Body of pancreas (tissue), 4 donors: ENCODE measurements around the gene NMT1. TPM values are rescaled to one million over a fixed set of nuclear protein-coding genes. Genes with fewer than 3 reads are reported as not detected.

Experiments
- ATAC-seq: fragments of 150-250 bp; one replicate; pipeline ENCODE4 v1.9.1; 2016
- DNase-seq, 4 donors: peaks; one replicate each; pipeline ENCODE4 v3.0.0-alpha.2; 2019
- H3K27ac ChIP-seq, 4 donors: fragments of 200-600 bp; sonication (generic); 1 replicate in 3 of 4; 2 replicates in 1 of 4; pipeline versions ENCODE4 v1.5.1 to v1.6.1; 2016 to 2019; ENCODE audit warnings: mild to moderate bottlenecking in 1 of 4, mixed read lengths in 1 of 4, moderate library complexity in 1 of 4
- H3K27me3 ChIP-seq, 2 donors: fragments of 200-600 bp; sonication (generic); one replicate each; pipeline ENCODE4 v1.6.0; 2016; ENCODE audit warnings: mild to moderate bottlenecking in 1 of 2
- H3K36me3 ChIP-seq, 2 donors: fragments of 200-600 bp; sonication (generic); replicated peaks in 1 of 2; 2 replicates each; pipeline ENCODE4 v1.5.1; 2016; ENCODE audit warnings: low read depth in 2 of 2; ENCODE audit not compliant: insufficient read depth in 1 of 2
- H3K4me1 ChIP-seq: fragments of 200-600 bp; sonication (generic); one replicate; pipeline ENCODE4 v1.6.0; 2016
- H3K4me3 ChIP-seq, 2 donors: fragments of 200-600 bp; sonication (generic); 1 replicate in 1 of 2; 2 replicates in 1 of 2; pipeline ENCODE4 v1.5.1; 2016 to 2019
- H3K9me3 ChIP-seq, 3 donors: fragments of 200-600 bp; sonication (generic); 1 replicate in 2 of 3; 2 replicates in 1 of 3; pipeline ENCODE4 v1.5.1; 2016
- CTCF ChIP-seq, 7 experiments: fragments of 450-650 bp in 4 of 7; fragments of 200-600 bp in 3 of 7; sonication (generic) in 3 of 7; IDR thresholded peaks; one replicate each; pipeline ENCODE4 v1.5.1; 2016 to 2019; ENCODE audit warnings: antibody characterized with exemption in 7 of 7
- POLR2A ChIP-seq, 3 donors: fragments of 450-650 bp; IDR thresholded peaks; one replicate each; pipeline ENCODE4 v1.6.1; 2016; ENCODE audit warnings: antibody characterized with exemption in 3 of 3, mild to moderate bottlenecking in 2 of 3
- WGBS, 2 donors: methylation state at CpG; one replicate each; pipeline ENCODE4 v1.1.5; 2017; 5-methylcytosine and 5-hydroxymethylcytosine counted together
- intact Hi-C: fragments of 100-400 bp; cut with DNase I; formaldehyde crosslinking; loops from one replicate; pipeline ENCODE4 v1.15.1; 2023
- total RNA-seq, 2 donors: library from RNA; depleted of rRNA; stranded (reverse); fragments of >200 nt; gene quantifications; one replicate each; pipeline ENCODE4 v1.1.0, GENCODE V29; 2016

Gene NMT1
- total RNA-seq, 2 donors from 2014 or later = 26.5 to 33.9 TPM

- TF ChIP-seq CTCF (IDR thresholded peaks at IDR 0.05) (no peak), POLR2A (IDR thresholded peaks at IDR 0.05) (no peak)
- WGBS, 2 donors = 84 to 89% methylated on average over 2 of the region's 2 CpGs
- Histone ChIP-seq H3K36me3 (no peaks in the 10 kb centered on the region), H3K27ac (peak overlapping the region in 1 of 4 donors; percentile 3), H3K4me1 (peaks cover 24% of the 10 kb centered on the region), H3K27me3 (no peaks in the 10 kb centered on the region), H3K9me3 (no peaks in the 10 kb centered on the region), H3K4me3 (no peak overlapping the region)
- DNase-seq (no peak), ATAC-seq (no peak)
- intact Hi-C loops = no loop called here
Measured at GRCh38 chr17:45067637-45068036, 6.5 kb downstream of the NMT1 start.

GRCh38 chr17:45070001-45070400, 8.9 kb downstream of the NMT1 start:
- no peak for TF ChIP-seq POLR2A (IDR thresholded peaks at IDR 0.05)
- TF ChIP-seq CTCF (IDR thresholded peaks at IDR 0.05) = no peak
- no peaks in the 10 kb centered on the region for H3K36me3 ChIP-seq
- WGBS, 2 donors = 81 to 88% methylated on average over 8 of the region's 8 CpGs

GRCh38 chr17:45070809-45071208, 9.7 kb downstream of the NMT1 start:
- no peaks in the 10 kb centered on the region for H3K36me3 ChIP-seq
- WGBS, 2 donors = 93 to 94% methylated on average over 2 of the region's 2 CpGs

More at GRCh38 chr17:45070001-45070400, 8.9 kb downstream of the NMT1 start:
- DNase-seq = no peak
- Histone ChIP-seq H3K4me3 (no peak overlapping the region), H3K9me3 (no peaks in the 10 kb centered on the region), H3K27ac (no peak overlapping the region), H3K4me1 (peaks cover 8% of the 10 kb centered on the region), H3K27me3 (no peaks in the 10 kb centered on the region)
- intact Hi-C loops = no loop called here
- ATAC-seq = no peak

GRCh38 chr17:45073414-45074070, 12.4 kb downstream of the NMT1 start:
- WGBS, 2 donors = 52 to 82% methylated on average over 5 of the region's 5 CpGs
- peaks cover 6% of the 10 kb centered on the region for H3K4me1 ChIP-seq
- TF ChIP-seq POLR2A (IDR thresholded peaks at IDR 0.05) (no peak), CTCF (IDR thresholded peaks at IDR 0.05) (no peak)
- no peaks in the 10 kb centered on the region for H3K27me3 ChIP-seq
- no peak for DNase-seq
- H3K36me3 ChIP-seq = no peaks in the 10 kb centered on the region
- H3K9me3 ChIP-seq = no peaks in the 10 kb centered on the region
- H3K27ac ChIP-seq = no peak overlapping the region
- intact Hi-C loops = no loop called here
- no peak overlapping the region for H3K4me3 ChIP-seq
- ATAC-seq = peak; percentile 45

More at GRCh38 chr17:45070809-45071208, 9.7 kb downstream of the NMT1 start:
- DNase-seq (no peak), ATAC-seq (no peak)
- no peak overlapping the region for H3K4me3 ChIP-seq
- no peaks in the 10 kb centered on the region for H3K9me3 ChIP-seq
- no peak overlapping the region for H3K27ac ChIP-seq
- peaks cover 6% of the 10 kb centered on the region for H3K4me1 ChIP-seq
- TF ChIP-seq POLR2A (IDR thresholded peaks at IDR 0.05) (no peak), CTCF (IDR thresholded peaks at IDR 0.05) (no peak)
- intact Hi-C loops = no loop called here
- no peaks in the 10 kb centered on the region for H3K27me3 ChIP-seq

- ATAC-seq = no peak
- Histone ChIP-seq H3K9me3 (no peaks in the 10 kb centered on the region), H3K4me3 (no peak overlapping the region), H3K27ac (peak overlapping the region in 1 of 4 donors; percentile 30), H3K4me1 (peaks cover 6% of the 10 kb centered on the region), H3K36me3 (peaks cover 7 to 11% of the 10 kb centered on the region in 2 donors), H3K27me3 (no peaks in the 10 kb centered on the region)
- intact Hi-C loops = no loop called here
- DNase-seq = no peak
- 77 to 93% methylated on average over 3 of the region's 3 CpGs for WGBS, 2 donors
- no peak for TF ChIP-seq POLR2A (IDR thresholded peaks at IDR 0.05)
Measured at GRCh38 chr17:45077643-45078042, 16.5 kb downstream of the NMT1 start.
